BJ (cell line): ENCODE data around the gene AHI1. TPM values are rescaled to one million over a fixed set of nuclear protein-coding genes. Genes with fewer than 3 reads are reported as not detected.
"Not testable (repeated sequence)": the region's sequence is repeated elsewhere in the genome, so short reads cannot be mapped to it uniquely, and the experiment has no call there.

ENCODE experiments used
- CTCF ChIA-PET: fragments of 350-600 bp; formaldehyde crosslinking; extraction: SDS; loops from one replicate; lab custom pipeline; 2021; ENCODE audit warnings: antibody characterized with exemption, inconsistent platforms; lab: Yijun Ruan, JAX
- POLR2A ChIA-PET: fragments of 300-600 bp; sonication (Branson Sonifier 250); formaldehyde crosslinking; extraction: SDS; loops from one replicate; lab custom pipeline; 2021; ENCODE audit warnings: antibody characterized with exemption; lab: Charles Lee
- DNase-seq: peaks from one replicate; pipeline ENCODE4 v3.0.0-alpha.2; 2011; ENCODE audit warnings: low read depth
- H3K27me3 ChIP-seq: 2 replicates; pipeline ENCODE4 v1.6.0; 2011; ENCODE audit warnings: low read length; ENCODE audit not compliant: control insufficient read depth, insufficient read depth
- H3K36me3 ChIP-seq: 2 replicates; pipeline ENCODE4 v1.5.1; 2011; ENCODE audit warnings: low read length; ENCODE audit not compliant: control insufficient read depth, insufficient read depth
- H3K4me3 ChIP-seq: 2 replicates; pipeline ENCODE4 v1.5.1; 2011; ENCODE audit warnings: low read depth, mild to moderate bottlenecking, control low read depth, low read length
- polyA plus RNA-seq: library from polyadenylated mRNA; depleted of rRNA; stranded (reverse); fragments of >200 nt; gene quantifications from 2 replicates; pipeline ENCODE4 v1.2.3, GENCODE V29; 2011
- TF ChIP-seq, protein P1 (sequence below): IDR thresholded peaks from 2 replicates; pipeline ENCODE4 v1.5.1; 2011; ENCODE audit warnings: low read depth, mild to moderate bottlenecking, control low read depth, inconsistent platforms, low read length, moderate library complexity; ENCODE audit not compliant: insufficient read depth

Gene AHI1
- polyA plus RNA-seq, 1 experiment = 7.9 TPM

DNA sequence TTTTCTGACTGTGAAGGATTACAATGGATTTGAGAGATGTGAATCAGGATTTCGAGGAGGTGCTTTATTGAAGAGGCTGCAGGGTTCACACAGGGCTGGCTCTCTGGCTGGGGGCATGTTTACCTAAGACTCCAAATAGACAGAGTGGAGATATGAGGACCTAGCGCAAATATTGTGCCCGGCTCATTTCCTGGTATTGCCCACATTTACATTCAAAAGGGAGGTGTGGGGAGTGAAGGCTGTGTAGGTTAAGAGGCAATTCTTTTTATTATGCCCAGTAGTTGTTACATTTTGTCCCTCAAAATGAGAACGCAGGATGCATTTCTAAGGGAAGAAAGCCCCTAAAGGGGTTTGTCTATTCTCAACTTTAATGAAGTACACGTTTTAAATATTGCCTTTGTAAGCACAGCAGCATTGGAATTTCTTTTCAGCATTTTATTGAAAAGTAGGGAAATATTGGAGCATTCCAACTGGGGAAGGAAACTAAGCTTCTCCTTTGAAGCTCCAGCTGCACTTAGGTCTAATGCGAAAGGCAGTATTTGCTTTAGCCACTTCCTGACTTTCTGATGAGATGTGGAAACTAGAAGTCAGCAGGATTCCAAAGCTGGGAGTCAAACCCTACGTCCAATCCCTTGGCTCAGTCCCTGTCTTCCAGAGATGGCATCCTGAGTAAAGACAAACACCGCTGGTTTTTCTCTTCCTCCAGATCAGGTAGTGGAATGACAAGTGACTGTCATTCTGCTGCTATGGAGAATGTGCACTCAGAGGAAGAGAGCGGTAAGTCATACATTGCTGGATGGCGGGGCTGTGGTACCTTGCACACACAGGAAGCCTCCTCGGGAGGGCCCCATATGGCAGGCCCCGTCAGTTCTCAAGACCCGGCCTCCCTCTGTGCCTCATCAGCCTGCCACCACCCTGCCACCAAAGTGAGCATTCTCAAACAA lies 245.8 kb downstream of the AHI1 start:
- no peak for DNase-seq
- Histone ChIP-seq H3K27me3 (no peaks in the 10 kb centered on the region), H3K36me3 (no peaks in the 10 kb centered on the region), H3K4me3 (no peak overlapping the region)
- TF ChIP-seq, protein P1, sequence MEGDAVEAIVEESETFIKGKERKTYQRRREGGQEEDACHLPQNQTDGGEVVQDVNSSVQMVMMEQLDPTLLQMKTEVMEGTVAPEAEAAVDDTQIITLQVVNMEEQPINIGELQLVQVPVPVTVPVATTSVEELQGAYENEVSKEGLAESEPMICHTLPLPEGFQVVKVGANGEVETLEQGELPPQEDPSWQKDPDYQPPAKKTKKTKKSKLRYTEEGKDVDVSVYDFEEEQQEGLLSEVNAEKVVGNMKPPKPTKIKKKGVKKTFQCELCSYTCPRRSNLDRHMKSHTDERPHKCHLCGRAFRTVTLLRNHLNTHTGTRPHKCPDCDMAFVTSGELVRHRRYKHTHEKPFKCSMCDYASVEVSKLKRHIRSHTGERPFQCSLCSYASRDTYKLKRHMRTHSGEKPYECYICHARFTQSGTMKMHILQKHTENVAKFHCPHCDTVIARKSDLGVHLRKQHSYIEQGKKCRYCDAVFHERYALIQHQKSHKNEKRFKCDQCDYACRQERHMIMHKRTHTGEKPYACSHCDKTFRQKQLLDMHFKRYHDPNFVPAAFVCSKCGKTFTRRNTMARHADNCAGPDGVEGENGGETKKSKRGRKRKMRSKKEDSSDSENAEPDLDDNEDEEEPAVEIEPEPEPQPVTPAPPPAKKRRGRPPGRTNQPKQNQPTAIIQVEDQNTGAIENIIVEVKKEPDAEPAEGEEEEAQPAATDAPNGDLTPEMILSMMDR = no peak
- ChIA-PET POLR2A (no interaction called here), CTCF (no interaction called here)

DNA sequence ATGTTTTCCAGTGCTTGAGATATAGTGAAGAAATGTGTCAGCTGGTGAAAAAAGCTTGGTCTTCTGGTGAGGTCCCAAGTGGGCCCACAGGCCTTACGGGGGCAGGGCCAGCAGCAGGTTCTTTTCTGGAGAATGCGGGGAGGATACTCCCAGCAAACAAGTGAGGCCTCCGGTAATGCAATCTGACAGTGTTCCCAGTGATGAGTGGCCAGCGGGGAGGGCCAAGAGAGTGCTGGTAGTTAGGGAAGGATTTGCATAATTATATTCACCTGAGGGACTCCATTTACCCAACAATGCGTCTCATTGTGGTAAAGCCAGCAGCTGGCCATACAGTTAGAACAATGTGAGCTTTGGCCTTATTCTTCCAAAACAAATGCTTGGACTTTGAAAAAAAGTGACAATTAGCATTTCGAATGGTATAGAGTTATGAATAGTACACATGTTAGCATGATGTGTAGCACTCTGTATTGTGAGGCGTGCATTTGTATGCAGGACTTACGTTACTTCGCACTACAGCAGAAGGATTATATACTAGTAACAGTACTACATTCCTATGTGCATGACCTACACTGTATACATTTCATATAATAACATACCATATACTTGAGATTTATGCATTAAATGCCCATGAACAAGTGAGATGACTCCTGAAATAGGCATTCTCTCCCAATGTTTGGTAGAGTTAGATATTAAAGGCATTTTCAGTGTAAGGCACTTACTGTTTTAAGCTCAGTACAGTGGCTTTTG lies 246.6 kb downstream of the AHI1 start:
- no peak for DNase-seq
- ChIA-PET POLR2A (no interaction called here), CTCF (no interaction called here)
- TF ChIP-seq, protein P1 = no peak
- no peaks in the 10 kb centered on the region for H3K27me3 ChIP-seq
- H3K4me3 ChIP-seq = no peak overlapping the region
- no peaks in the 10 kb centered on the region for H3K36me3 ChIP-seq

- TF ChIP-seq, protein P1 = no peak
- H3K4me3 ChIP-seq = no peak overlapping the region
- CTCF ChIA-PET = no interaction called here
- no peaks in the 10 kb centered on the region for H3K36me3 ChIP-seq
- no peaks in the 10 kb centered on the region for H3K27me3 ChIP-seq
- POLR2A ChIA-PET = no interaction called here
- no peak for DNase-seq
Measured at GRCh38 chr6:135250234-135250633, 247.3 kb downstream of the AHI1 start.

- POLR2A ChIA-PET, H3K36me3 ChIP-seq, H3K27me3 ChIP-seq, DNase-seq, CTCF ChIA-PET, H3K4me3 ChIP-seq: not testable (repeated sequence)
Measured at GRCh38 chr6:135246412-135247012, 251.0 kb downstream of the AHI1 start.

DNA sequence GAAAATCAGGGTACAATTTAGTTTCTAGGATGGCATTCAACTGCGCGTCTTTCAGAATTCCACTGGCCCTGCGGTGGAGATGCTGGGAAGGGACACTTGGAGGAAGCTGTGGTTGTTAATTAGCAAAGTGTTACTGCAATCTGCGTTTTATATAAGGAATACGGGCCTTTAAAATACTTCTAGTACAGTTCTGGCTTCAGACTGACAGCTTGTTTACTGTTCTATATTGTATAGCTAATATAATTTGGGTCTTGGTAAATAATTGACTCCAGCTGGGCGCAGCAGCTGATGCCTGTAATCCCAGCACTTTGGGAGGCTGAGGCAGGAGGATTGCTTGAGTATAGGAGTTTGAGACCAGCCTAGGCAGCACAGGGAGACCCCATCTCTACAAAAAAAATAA lies 252.7 kb downstream of the AHI1 start:
- ChIA-PET POLR2A (no interaction called here), CTCF (interaction anchor here (1.0 to 1.4 kb wide), 2 partner anchors 15 to 206 kb away, joined by 3 to 4 read pairs; no protein-coding TSS in a partner anchor)
- Histone ChIP-seq H3K36me3 (no peaks in the 10 kb centered on the region), H3K4me3 (no peak overlapping the region), H3K27me3 (no peaks in the 10 kb centered on the region)
- DNase-seq = no peak
- TF ChIP-seq, protein P1 = no peak
